Loucy (cell line): ENCODE data around the gene CSF1R.

Experiments used
- H2AFZ ChIP-seq: fragments of 200-600 bp; sonication (generic); 2 replicates; pipeline ENCODE4 v1.6.0; 2016; ENCODE audit warnings: antibody characterized with exemption, mild to moderate bottlenecking, low read length, moderate library complexity
- H3F3A ChIP-seq: fragments of 200-600 bp; 2 replicates; pipeline ENCODE4 v1.6.0; 2016; ENCODE audit warnings: antibody characterized with exemption, low read depth, mild to moderate bottlenecking
- H3K27me3 ChIP-seq: fragments of 200-600 bp; sonication (generic); 2 replicates; pipeline ENCODE4 v1.6.1; 2014; ENCODE audit warnings: low read length, mild to moderate bottlenecking; ENCODE audit not compliant: insufficient read depth, poor library complexity, severe bottlenecking
- H3K36me3 ChIP-seq: fragments of 200-600 bp; sonication (generic); 2 replicates; pipeline ENCODE4 v1.6.1; 2016; ENCODE audit warnings: low read length; ENCODE audit not compliant: insufficient read depth
- H3K4me1 ChIP-seq: fragments of 200-600 bp; sonication (generic); 2 replicates; pipeline ENCODE4 v1.5.1; 2014; ENCODE audit warnings: low read length, mild to moderate bottlenecking; ENCODE audit not compliant: insufficient read depth, poor library complexity, severe bottlenecking
- H3K4me2 ChIP-seq: fragments of 200-600 bp; sonication (generic); 2 replicates; pipeline ENCODE4 v1.6.0; 2014; ENCODE audit warnings: antibody characterized with exemption, low read length, low read depth, mild to moderate bottlenecking; ENCODE audit not compliant: poor library complexity, severe bottlenecking
- H3K4me3 ChIP-seq: fragments of 200-600 bp; sonication (generic); 2 replicates; pipeline ENCODE4 v1.5.1; 2014; ENCODE audit warnings: low read length, mild to moderate bottlenecking, mixed read lengths; ENCODE audit not compliant: poor library complexity, severe bottlenecking
- H3K79me2 ChIP-seq: fragments of 200-600 bp; sonication (generic); 2 replicates; pipeline ENCODE4 v1.6.1; 2014; ENCODE audit warnings: low read length; ENCODE audit not compliant: insufficient read depth
- H3K9ac ChIP-seq: fragments of 200-600 bp; sonication (generic); 2 replicates; pipeline ENCODE4 v1.6.0; 2014; ENCODE audit warnings: mild to moderate bottlenecking, low read depth, low read length, moderate library complexity; ENCODE audit not compliant: poor library complexity, severe bottlenecking
- H3K9me2 ChIP-seq: fragments of 200-600 bp; sonication (generic); replicated peaks from 2 replicates; pipeline ENCODE4 v1.6.1; 2016; ENCODE audit warnings: low read depth, low read length, mixed read lengths
- H3K9me3 ChIP-seq: fragments of 200-600 bp; sonication (generic); 2 replicates; pipeline ENCODE4 v1.6.1; 2014; ENCODE audit warnings: mild to moderate bottlenecking, antibody characterized with exemption, low read length, low read depth; ENCODE audit not compliant: insufficient read depth
- H4K20me1 ChIP-seq: fragments of 200-600 bp; sonication (generic); 2 replicates; pipeline ENCODE4 v1.6.0; 2014; ENCODE audit warnings: antibody characterized with exemption, low read length, mild to moderate bottlenecking; ENCODE audit not compliant: insufficient read depth, poor library complexity, severe bottlenecking
- EZH2phosphoT487 ChIP-seq: fragments of 200-600 bp; IDR thresholded peaks from 2 replicates; pipeline ENCODE4 v1.6.1; 2018; ENCODE audit warnings: antibody characterized with exemption, mild to moderate bottlenecking, moderate library complexity, borderline replicate concordance
- TF ChIP-seq, protein P1 (sequence below): fragments of 200-600 bp; sonication (generic); conservative IDR thresholded peaks from 2 replicates; pipeline ENCODE4 v1.5.1; 2014; ENCODE audit warnings: mild to moderate bottlenecking, antibody characterized with exemption, low read length

Gene CSF1R

DNA sequence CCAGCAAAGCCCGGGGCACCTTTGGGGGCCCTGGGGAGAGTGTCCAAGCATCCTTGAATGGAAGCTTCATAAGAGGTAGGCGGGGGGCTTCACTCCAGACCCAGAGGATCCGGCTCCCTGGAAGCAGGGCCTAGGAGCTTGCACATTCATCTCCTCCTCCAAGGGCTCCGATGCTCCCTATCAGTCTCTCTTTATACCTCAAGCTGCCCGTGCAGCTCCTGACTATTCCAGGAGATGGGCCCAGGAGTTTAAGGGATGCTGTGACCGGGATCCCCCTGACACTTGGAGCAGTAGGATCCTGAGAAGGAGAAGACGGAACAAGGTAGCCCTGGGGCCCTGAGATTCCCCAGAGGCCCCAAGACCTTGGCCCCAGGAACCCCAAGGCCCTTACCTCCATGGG lies 25.9 kb downstream of the CSF1R start:
- no peak overlapping the region for H3K4me2 ChIP-seq
- H3K4me1 ChIP-seq: peaks cover 4% of the 10 kb centered on the region
- no peaks in the 10 kb centered on the region for H4K20me1 ChIP-seq
- H3K36me3 ChIP-seq: no peaks in the 10 kb centered on the region
- H3K27me3 ChIP-seq: no peaks in the 10 kb centered on the region
- H2AFZ ChIP-seq: no peak overlapping the region
- TF ChIP-seq, protein P1, sequence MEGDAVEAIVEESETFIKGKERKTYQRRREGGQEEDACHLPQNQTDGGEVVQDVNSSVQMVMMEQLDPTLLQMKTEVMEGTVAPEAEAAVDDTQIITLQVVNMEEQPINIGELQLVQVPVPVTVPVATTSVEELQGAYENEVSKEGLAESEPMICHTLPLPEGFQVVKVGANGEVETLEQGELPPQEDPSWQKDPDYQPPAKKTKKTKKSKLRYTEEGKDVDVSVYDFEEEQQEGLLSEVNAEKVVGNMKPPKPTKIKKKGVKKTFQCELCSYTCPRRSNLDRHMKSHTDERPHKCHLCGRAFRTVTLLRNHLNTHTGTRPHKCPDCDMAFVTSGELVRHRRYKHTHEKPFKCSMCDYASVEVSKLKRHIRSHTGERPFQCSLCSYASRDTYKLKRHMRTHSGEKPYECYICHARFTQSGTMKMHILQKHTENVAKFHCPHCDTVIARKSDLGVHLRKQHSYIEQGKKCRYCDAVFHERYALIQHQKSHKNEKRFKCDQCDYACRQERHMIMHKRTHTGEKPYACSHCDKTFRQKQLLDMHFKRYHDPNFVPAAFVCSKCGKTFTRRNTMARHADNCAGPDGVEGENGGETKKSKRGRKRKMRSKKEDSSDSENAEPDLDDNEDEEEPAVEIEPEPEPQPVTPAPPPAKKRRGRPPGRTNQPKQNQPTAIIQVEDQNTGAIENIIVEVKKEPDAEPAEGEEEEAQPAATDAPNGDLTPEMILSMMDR: no peak
- TF ChIP-seq EZH2phosphoT487: no peak
- no peaks in the 10 kb centered on the region for H3K9me3 ChIP-seq
- H3K9ac ChIP-seq: no peak overlapping the region
- H3K79me2 ChIP-seq: no peaks in the 10 kb centered on the region
- H3K4me3 ChIP-seq: no peak overlapping the region
- no peaks in the 10 kb centered on the region for H3F3A ChIP-seq
- no peaks in the 10 kb centered on the region for H3K9me2 ChIP-seq

DNA sequence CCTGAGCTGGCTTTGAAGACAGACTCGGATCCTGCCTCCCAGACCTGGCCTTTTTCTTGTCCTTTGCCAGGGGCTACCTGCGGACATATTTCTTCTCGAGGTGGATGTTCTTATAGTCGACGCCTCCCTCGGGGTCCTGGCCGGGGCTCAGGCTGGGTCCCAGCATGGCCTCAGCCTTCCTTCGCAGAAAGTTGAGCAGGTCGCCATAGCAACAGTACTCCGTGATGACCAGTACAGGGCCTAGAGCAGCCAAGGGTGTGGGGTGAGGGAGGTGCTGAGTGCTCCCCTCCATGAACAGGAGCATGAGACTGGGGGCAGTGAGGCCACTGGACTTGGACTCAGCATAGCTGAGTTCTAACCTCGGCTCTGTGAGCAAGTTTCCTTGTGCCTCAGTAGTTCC lies 26.7 kb downstream of the CSF1R start:
- H3K27me3 ChIP-seq: no peaks in the 10 kb centered on the region
- no peaks in the 10 kb centered on the region for H4K20me1 ChIP-seq
- TF ChIP-seq, protein P1: no peak
- no peak for TF ChIP-seq EZH2phosphoT487
- no peak overlapping the region for H3K9ac ChIP-seq
- H2AFZ ChIP-seq: no peak overlapping the region
- H3K4me2 ChIP-seq: no peak overlapping the region
- no peaks in the 10 kb centered on the region for H3K9me2 ChIP-seq
- no peaks in the 10 kb centered on the region for H3K36me3 ChIP-seq
- no peak overlapping the region for H3K4me3 ChIP-seq
- H3K79me2 ChIP-seq: no peaks in the 10 kb centered on the region
- H3K9me3 ChIP-seq: no peaks in the 10 kb centered on the region
- H3K4me1 ChIP-seq: no peaks in the 10 kb centered on the region
- no peaks in the 10 kb centered on the region for H3F3A ChIP-seq

DNA sequence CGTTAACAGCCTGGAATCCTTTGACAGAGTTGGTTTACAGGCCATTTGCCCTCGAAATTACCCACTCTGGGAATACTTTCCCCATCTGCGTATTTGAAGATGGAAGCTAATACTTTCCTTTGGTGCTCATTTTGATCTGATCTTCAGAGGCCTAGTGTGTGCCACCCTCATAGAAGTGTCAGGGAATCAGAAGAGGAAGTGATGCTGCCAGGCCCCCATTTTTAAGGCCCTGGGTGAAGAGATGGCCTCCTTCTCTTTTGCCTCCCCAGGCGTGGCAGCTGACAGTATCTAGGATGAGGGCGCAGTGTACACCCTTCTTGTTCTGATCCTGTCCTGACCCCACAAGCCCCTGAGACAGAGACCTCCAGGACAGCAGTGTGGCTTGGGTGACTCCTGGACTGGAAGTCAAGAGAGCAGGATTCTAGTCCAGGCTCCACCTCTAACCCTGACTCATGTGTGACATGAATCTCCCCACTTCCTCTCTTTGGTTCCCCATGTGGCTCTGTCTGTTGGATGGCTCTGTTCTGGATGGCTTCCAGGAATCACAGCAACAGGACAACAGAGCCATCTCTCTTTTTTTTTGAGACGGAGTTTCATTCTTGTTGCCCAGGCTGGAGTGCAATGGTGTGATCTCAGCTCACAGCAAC lies 27.8 kb downstream of the CSF1R start:
- no peak overlapping the region for H3K9ac ChIP-seq
- no peak overlapping the region for H3K4me3 ChIP-seq
- H3K9me3 ChIP-seq: no peaks in the 10 kb centered on the region
- H3K27me3 ChIP-seq: no peaks in the 10 kb centered on the region
- peaks cover under 1% of the 10 kb centered on the region for H3K4me1 ChIP-seq
- no peaks in the 10 kb centered on the region for H3K9me2 ChIP-seq
- H3F3A ChIP-seq: no peaks in the 10 kb centered on the region
- TF ChIP-seq EZH2phosphoT487: no peak
- TF ChIP-seq, protein P1: no peak
- H2AFZ ChIP-seq: no peak overlapping the region
- H3K36me3 ChIP-seq: peaks cover 10% of the 10 kb centered on the region; the same call in 1 of the 2 replicates
- H3K79me2 ChIP-seq: no peaks in the 10 kb centered on the region
- no peaks in the 10 kb centered on the region for H4K20me1 ChIP-seq
- no peak overlapping the region for H3K4me2 ChIP-seq
